ENCODE data around the gene DCLRE1A.

- TF ChIP-seq POLR2AphosphoS5 (IDR thresholded peaks at IDR 0.05) (no peak), POLR2A (IDR thresholded peaks at IDR 0.05) (no peak), CTCF (IDR thresholded peaks at IDR 0.05) (no peak), EP300 (IDR thresholded peaks at IDR 0.05) (no peak)
Measured at GRCh38 chr10:113856563-113856962, 2.7 kb upstream of the DCLRE1A start.

All from gastroesophageal sphincter (tissue), 3 donors.